Head of caudate nucleus (tissue), 42 donors: ENCODE data around the gene SLC6A20.

ENCODE experiments used
- DNase-seq, 42 donors: peaks; one replicate each; pipeline versions ENCODE4 v3.0.0 to v3.0.0-alpha.2; 2020 to 2021; ENCODE audit warnings: mixed read lengths in 7 of 42
- intact Hi-C: fragments of 100-400 bp; cut with DNase I; formaldehyde crosslinking; loops from one replicate; pipeline ENCODE4 v1.15.0; 2022

The SLC6A20 gene

DNA sequence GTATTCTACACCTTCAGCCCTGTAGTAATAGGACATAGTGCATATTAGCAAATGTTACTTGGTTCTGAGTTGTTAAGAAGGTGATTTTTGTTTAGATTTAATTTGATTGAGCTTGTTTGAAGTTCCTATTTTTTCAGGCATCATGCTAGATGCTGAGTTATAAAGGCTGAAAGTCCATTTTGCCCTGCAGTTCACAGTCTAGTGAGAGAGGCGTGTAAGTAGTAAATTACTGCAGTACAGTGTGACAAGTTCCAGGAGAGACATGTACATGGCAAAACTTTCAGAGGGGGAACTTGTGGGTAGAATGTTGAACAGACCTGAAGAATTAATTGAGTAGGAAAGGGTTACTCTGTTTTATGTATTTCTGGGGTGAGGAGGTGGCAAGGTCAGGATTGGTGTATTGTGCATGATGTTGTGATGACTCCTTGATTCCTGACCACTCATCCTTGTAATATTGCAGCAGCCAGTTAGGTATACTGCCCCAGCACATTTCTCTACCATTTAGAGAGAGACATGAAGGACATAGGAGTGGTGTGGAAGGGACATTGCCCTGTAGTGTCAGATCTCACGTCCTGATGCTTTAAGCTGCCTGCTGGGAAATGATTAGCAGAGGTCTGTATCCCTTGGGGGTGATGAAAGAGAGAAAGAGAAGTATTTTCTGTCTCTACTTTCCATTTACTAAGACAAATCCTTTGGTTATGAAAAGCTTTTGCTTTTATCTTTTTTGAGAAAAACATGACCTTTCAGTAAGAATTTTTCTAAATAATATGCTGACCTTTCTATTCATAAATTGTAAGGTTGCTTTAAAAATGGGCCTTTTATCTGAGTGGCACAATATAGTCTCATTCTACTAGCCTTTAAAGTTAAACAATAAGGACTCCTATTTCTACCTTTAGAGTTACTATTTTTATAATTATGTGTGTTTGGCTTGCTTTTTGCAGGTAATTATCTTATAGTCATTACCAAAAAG is 90.2 kb downstream of the SLC6A20 start:
- intact Hi-C loops: no loop called here
- no peak for DNase-seq
